ENCODE measurements around the gene SVOP. TPM values are rescaled to one million over a fixed set of nuclear protein-coding genes. Genes with fewer than 3 reads are reported as not detected.
A peak's percentile ranks its signal among the peaks of the same experiment; 100 is the strongest.
"Not testable (repeated sequence)": the region's sequence is repeated elsewhere in the genome, so short reads cannot be mapped to it uniquely, and the experiment has no call there.

SVOP gene
- total and polyA plus RNA-seq, 2 of the 8 experiments (the other 6 are each of a cell fraction or from before 2014, with no cell fraction given), result 0.06 TPM; not detected in 1

DNA sequence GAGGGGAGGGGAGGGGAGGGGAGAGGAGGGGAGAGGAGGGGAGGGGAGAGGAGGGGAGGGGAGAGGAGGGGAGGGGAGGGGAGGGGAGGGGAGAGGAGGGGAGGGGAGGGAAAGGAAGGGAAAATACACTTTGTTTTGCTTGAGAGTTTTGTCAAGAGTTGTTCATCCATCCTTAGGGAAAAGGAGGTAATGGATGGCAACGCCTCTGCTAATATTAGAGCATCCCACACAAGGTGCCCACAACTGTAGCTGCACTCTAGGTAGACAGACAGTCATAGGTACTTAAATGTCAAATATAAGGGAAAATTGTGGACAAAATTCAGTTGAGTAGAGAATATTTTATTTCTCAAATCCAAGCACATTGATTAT, 161.0 kb downstream of the SVOP start (continued):
- TF ChIP-seq CBX5 (IDR thresholded peaks at IDR 0.05; ENCODE audit: low read depth, low read length) (no peak), NANOG (IDR thresholded peaks at IDR 0.05; ENCODE audit: insufficient read depth, low read depth, low read length, poor library complexity, severe bottlenecking) (no peak), GABPA (IDR thresholded peaks at IDR 0.05; ENCODE audit: borderline replicate concordance, insufficient read depth, low read length) (no peak)

GRCh38 chr12:108859141-108859922, 161.5 kb downstream of the SVOP start:
- FAIRE-seq; H3K23ac ChIP-seq (ENCODE audit: insufficient read length); H3K9ac ChIP-seq (replicated peaks in 1 of 4; ENCODE audit: extremely low read depth in 1 of 4, low read depth in 3 of 4, low read length in 3 of 4); DNase-seq (ENCODE audit: low read depth in 1 of 2, low spot score in 2 of 2); H4K5ac ChIP-seq (ENCODE audit: insufficient read length, low read depth, low read length); H2BK12ac ChIP-seq (ENCODE audit: low read depth, low read length); H3K36me3 ChIP-seq (ENCODE audit: control insufficient read depth in 2 of 4, insufficient read depth in 4 of 4, low read length in 3 of 4); H3K9me3 ChIP-seq (ENCODE audit: insufficient read depth in 2 of 2, low read depth in 1 of 2, low read length in 1 of 2); H3K27me3 ChIP-seq (replicated peaks in 1 of 4; ENCODE audit: control insufficient read depth in 3 of 4, extremely low read depth in 1 of 4, insufficient read depth in 3 of 4, low read length in 3 of 4); H3K18ac ChIP-seq (ENCODE audit: extremely low read depth, low read length); H3K56ac ChIP-seq (replicated peaks; ENCODE audit: insufficient read length, low read depth, low read length); H4K8ac ChIP-seq (ENCODE audit: extremely low read depth, insufficient read depth, low read length); H2BK120ac ChIP-seq (replicated peaks; ENCODE audit: low read depth, low read length); H3K4ac ChIP-seq (replicated peaks; ENCODE audit: insufficient read length, low read depth, low read length); H2AK5ac ChIP-seq (ENCODE audit: low read depth, low read length); H4K20me1 ChIP-seq (replicated peaks in 1 of 2; ENCODE audit: control insufficient read depth in 1 of 2, insufficient read depth in 2 of 2, low read length in 2 of 2); H3K14ac ChIP-seq (ENCODE audit: insufficient read length); H3K27ac ChIP-seq (ENCODE audit: low read depth, low read length); H2BK5ac ChIP-seq (ENCODE audit: low read depth, low read length); H3K79me1 ChIP-seq (ENCODE audit: low read depth, low read length): not testable (repeated sequence)
- peaks cover 0 to 24% of the 10 kb centered on the region in 2 experiments; a peak in 2 of 4 replicates for H3K79me2 ChIP-seq (ENCODE audit: control insufficient read depth in 1 of 2, insufficient read depth in 2 of 2, low read length in 2 of 2)
- H2AFZ ChIP-seq (ENCODE audit: low read length), result 0 out of 2 replicates have a peak overlapping the region, but pooled peaks have one; percentile 12
- H4K91ac ChIP-seq (replicated peaks; ENCODE audit: insufficient read length, low read length), result peak overlapping the region; percentile 34
- 0 out of 2 replicates have a peak overlapping the region, but pooled peaks have one; percentile 21 for H2BK20ac ChIP-seq (ENCODE audit: low read length)
- 80% methylated on average over 5 of the region's 6 CpGs; no CpG with 5 or more reads in 1 of the 2 experiments for WGBS, 2 experiments (ENCODE audit: extremely low coverage in 1 of 2, insufficient coverage in 1 of 2, insufficient read length in 1 of 2, insufficient replicate concordance in 2 of 2, low coverage in 1 of 2, low lambda C conversion rate in 2 of 2, missing lambda C conversion rate in 1 of 2)
- peaks cover 4 to 29% (median 18%) of the 10 kb centered on the region in 4 experiments for H3K4me1 ChIP-seq (replicated peaks in 1 of 4; ENCODE audit: control insufficient read depth in 3 of 4, insufficient read depth in 4 of 4, low read length in 3 of 4)
- H3K4me3 ChIP-seq (ENCODE audit: extremely low read depth in 1 of 4, insufficient read depth in 2 of 4, low read depth in 3 of 4, low read length in 4 of 4), result peak overlapping the region in 2 of 4 experiments; percentile 66 to 67; a peak in 3 of 8 replicates
- H3K23me2 ChIP-seq (ENCODE audit: low read depth, low read length), result peaks cover 14% of the 10 kb centered on the region
- POLR2A ChIA-PET (ENCODE audit: partially characterized antibody), result interaction anchor here (1.1 to 3.6 kb wide), 6 partner anchors 10 to 225 kb away, joined by 3 to 10 read pairs (median 5); no protein-coding TSS in a partner anchor
- peak overlapping the region; percentile 88; the same call in 1 of the 2 replicates for H2BK15ac ChIP-seq (ENCODE audit: low read length)
- H3K4me2 ChIP-seq (ENCODE audit: insufficient read depth in 1 of 2, low read depth in 2 of 2, low read length in 2 of 2), result peak overlapping the region; percentile 66 to 94
- CTCF ChIA-PET (ENCODE audit: partially characterized antibody), result interaction anchor here (1.2 to 2.6 kb wide), 5 partner anchors 11 to 85 kb away, joined by 3 to 9 read pairs (median 5); no protein-coding TSS in a partner anchor
